MM.1S (cell line): Measurements from ENCODE around the gene NFATC4.

Source experiments
- EZH2 ChIP-seq: fragments of 300-600 bp; sonication (generic); optimal IDR thresholded peaks from 2 replicates; pipeline ENCODE3; 2017; ENCODE audit warnings: low read depth, mild to moderate bottlenecking, antibody characterized with exemption, low read length, mixed read lengths
- TF ChIP-seq, protein P1 (sequence below): fragments of 300-600 bp; sonication (generic); IDR thresholded peaks from 2 replicates; pipeline ENCODE4 v1.5.1; 2016; ENCODE audit warnings: antibody characterized with exemption, low read length, mixed read lengths

DNA sequence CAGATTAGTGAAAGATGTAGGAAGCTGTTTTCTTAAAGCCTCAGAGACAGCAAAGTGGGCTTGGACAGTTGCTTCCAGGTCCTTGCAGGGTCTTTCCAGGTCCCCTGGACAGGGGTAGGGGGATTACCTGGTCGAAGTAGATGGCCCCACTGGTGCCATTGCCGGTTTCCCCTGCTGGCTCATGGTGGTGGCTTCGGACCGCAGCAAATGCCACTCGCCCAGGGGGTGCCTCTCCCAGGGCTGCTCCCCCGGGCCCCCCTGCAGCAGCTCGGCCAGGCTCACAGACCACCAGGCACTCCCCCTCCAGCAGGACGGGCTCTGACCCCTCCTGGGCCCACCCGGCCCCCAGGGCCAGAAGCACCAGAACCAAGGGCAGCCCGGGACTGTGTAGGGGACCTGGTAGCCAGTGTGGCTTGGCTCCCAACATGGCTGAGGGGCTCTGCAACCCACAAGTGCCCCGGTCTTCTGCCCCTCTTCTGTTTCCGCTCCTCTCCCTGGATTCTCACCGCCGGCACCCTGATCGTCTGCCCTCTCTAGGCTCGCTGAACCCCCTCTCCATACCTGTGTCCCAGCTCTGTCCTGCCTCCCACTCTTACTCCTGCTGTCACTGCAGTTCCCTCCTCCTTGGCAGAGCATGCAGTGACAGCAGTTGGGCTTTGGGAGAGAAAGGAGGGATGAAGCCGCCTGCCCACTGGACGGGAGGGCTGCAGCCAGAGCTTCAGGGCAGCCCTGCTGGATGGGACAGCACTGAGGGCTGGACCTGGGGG lies 60.8 kb downstream of the NFATC4 start:
- TF ChIP-seq, protein P1, sequence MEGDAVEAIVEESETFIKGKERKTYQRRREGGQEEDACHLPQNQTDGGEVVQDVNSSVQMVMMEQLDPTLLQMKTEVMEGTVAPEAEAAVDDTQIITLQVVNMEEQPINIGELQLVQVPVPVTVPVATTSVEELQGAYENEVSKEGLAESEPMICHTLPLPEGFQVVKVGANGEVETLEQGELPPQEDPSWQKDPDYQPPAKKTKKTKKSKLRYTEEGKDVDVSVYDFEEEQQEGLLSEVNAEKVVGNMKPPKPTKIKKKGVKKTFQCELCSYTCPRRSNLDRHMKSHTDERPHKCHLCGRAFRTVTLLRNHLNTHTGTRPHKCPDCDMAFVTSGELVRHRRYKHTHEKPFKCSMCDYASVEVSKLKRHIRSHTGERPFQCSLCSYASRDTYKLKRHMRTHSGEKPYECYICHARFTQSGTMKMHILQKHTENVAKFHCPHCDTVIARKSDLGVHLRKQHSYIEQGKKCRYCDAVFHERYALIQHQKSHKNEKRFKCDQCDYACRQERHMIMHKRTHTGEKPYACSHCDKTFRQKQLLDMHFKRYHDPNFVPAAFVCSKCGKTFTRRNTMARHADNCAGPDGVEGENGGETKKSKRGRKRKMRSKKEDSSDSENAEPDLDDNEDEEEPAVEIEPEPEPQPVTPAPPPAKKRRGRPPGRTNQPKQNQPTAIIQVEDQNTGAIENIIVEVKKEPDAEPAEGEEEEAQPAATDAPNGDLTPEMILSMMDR = no peak
- TF ChIP-seq EZH2 = no peak
